HG03378 (cell line): ENCODE results near the gene GRXCR2.
"Not testable (repeated sequence)": the region's sequence is repeated elsewhere in the genome, so short reads cannot be mapped to it uniquely, and the experiment has no call there.

Source experiments
- ATAC-seq: cut with Tn5 transposase; IDR thresholded peaks from one replicate; pipeline ENCODE4 v1.9.1; 2021; ENCODE audit warnings: mild to moderate bottlenecking, moderate library complexity; ENCODE audit not compliant: unreplicated experiment

Gene GRXCR2

DNA sequence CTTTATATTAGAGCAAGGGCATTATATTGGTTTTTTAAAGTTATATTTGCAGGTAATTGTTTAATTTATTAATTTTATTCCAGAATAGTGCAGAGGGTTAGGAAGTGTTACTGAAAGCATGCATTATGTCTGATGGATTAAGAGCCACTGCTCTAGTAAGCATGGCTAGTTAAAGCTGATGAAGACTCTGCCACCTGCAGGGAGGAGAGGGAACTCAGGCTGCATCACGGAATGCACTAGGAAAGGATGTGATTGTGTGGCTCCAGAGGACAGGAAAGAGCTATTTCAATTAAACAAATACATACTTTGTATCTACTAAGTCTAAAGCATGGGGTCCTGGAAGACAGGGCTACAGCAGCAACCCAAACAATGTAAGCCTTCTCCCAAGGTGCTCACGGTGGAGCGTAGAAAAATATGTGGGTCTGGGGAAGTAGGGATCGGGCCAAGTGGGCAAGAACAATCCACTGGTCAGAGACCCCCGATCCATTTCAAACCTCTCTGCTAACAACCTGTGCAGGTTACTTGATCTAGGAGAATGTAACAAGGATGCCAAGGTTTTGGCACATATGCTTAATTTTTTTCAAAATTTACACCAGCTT lies 15.3 kb upstream of the GRXCR2 start:
- peak; percentile 51 for ATAC-seq

DNA sequence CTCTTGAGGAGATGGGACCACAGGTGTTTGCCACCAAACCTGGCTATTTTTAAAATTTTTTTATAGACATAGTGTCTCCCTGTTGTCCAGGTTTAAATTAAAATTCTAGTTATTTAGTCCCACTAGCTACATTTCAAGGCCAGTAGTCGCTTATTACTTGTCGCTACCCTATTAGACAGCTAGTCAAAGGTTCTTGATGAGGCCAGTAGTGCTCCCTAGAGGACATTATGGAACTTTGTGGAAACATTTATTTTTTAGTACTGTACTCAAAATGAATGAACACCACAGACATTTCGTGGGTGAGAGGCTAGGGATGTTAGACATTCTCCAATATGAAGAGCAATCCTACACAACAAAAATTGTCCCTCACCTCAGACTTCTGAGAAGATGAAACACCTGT lies 14.4 kb upstream of the GRXCR2 start:
- ATAC-seq, result no peak

DNA sequence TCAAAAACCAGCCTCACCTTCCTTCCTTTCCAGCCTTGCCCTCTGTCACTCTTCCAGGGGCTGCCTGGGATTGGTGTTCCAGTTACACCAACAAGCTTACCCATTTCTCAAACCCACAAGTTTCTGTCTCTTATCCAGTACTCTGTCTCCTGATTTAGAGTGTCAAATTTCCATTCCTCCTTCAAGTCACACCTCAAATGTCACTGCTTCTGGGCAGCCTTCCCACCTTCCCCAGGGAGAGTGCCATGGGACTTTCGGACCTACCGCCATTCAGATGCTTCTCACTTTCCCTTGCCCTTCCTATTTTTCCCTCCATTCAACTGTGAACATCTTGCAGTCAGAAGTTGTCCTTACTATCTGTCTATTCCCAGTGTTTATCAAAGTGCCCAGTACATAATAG lies 2.0 kb upstream of the GRXCR2 start:
- ATAC-seq, result no peak

DNA sequence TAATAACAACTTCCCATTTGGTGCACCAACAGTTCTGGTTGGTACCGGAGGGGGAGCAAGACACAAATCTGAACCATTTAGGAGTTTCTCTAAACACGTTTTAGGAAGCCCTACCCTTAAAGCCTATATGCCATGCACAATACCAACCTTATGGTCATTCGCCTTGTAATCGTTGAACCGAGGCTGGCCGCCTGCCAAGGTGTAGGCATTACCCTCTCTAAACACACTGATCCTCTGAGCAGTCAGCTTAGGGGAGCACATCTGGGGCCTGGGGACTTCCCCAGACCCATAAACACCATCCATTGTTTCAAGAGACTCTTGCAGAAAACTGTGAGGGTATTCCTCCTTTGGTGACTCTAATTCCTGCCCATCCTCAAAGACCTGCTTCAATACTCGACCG lies 328 bp downstream of the GRXCR2 start:
- ATAC-seq, result no peak

DNA sequence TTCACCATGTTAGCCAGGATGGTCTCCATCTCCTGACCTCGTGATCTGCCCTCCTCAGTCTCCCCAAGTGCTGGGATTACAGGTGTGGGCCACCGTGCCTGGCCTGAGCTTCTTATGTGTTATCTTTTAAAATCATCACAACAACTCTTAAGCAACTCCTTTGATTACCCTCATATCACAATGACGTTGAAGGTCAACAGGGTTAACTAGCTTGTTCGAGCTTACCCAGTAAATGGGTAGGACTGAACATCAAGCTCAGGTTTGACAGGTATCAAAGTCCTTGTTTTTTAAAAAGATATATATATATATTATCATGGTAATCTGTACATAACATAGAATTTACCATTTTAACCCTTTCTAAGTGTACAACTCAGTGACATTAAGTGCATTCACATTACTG lies 3.1 kb downstream of the GRXCR2 start:
- no peak for ATAC-seq

DNA sequence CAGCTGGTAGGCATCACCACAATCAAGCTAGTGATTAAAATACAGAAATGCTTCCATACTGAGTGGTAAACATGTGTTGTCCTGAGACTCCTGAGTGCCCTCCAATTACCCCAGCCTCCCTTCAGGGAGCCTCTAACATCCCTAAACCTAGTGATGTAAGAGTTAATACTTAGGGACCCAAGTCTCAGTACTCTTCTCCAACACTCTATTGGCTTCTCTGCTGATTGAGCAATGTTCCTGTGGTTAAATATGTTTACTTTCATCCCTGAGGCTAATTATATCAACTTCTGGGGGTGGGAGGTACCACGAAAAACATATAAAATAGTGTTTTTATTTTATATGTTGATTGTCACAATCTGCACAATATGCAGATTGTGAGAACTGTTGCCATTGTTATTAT lies 5.0 kb downstream of the GRXCR2 start:
- no peak for ATAC-seq

DNA sequence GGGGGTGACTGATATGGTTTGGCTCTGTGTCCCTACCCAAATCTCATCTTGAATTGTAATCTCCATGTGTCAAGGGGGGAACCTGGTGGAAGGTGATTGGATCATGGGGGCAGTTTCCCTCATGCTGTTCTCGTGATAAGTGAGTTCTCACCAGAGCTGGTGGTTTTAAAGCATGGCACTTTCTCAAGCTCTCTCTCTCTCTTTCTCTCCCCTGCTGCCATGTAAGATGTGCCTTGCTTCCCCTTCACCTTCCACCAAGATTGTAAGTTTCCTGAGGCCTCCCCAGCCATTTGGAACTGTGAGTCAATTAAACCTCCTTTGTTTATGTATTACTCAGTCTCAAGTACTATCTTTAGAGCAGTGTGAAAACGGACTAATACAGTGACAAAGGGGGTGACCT lies 8.4 kb downstream of the GRXCR2 start:
- not testable (repeated sequence) for ATAC-seq

GRCh38 chr5:145863003-145863402 lies 9.8 kb downstream of the GRXCR2 start:
- no peak for ATAC-seq

DNA sequence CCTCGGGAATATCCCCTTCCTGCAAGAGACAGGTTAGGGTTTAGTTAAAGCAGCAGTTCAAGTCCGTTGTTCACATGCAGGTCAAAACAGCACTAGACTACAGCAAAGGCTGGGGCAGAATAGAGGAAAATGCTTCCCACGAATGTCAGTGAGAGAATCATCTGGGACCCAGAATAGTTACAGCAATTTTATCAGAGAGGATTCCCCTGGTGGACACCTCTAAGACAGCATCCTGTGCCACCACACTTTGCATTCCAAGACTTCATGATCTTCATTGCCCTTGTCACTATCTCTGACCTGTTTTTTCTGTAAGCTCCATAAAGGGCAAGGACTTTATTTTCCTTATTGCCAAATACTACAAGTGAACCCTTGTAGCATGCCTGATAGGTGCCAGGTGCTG lies 12.9 kb downstream of the GRXCR2 start:
- ATAC-seq, result no peak

GRCh38 chr5:145859453-145859852 lies 13.4 kb downstream of the GRXCR2 start:
- ATAC-seq, result no peak

DNA sequence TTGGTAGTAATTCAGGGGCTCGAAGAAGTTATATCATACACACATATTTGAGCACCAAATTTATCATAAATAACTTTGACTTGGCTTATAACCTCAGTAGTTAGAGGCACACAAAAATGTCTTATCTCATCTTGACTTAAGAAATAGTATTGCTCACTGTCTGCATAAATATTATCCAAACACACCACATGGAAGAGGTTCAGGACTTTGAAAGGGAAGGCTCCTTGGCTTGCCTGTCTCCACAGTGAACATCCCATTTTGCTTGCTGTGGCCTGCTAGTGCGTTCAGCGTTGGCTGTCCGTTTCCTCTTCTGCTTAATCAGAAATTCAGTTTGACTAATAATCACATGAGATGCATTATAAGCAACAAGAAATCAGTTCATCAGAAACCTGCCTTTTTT lies 13.9 kb downstream of the GRXCR2 start:
- no peak for ATAC-seq

GRCh38 chr5:145856285-145856818 lies 16.5 kb downstream of the GRXCR2 start:
- no peak for ATAC-seq

DNA sequence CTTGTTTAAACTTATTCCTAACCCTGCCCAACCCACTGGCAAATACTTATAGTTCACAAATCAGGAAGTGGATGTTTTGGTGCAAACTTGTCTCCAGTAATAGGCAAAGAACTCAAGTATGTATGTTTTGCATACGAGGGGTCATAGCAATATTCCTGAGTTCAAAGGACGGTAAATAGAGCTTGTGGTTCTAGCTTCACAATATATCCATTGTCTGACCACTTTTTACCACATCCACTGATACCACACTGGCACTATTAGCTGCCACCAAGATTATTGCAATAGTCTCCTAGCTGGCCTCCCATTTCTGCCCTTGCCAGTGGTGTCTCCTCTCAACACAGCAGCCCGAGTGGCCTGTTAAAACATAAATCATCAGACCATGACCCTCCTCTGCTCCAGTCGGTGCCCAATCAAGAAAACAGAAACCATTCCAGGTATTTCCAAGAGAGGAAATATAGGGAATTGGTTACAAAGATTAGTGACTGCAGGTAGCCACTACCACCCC lies 17.0 kb downstream of the GRXCR2 start:
- ATAC-seq, result no peak

GRCh38 chr5:145854651-145855258 lies 18.1 kb downstream of the GRXCR2 start:
- no peak for ATAC-seq

GRCh38 chr5:145853781-145854376 lies 18.9 kb downstream of the GRXCR2 start:
- no peak for ATAC-seq

DNA sequence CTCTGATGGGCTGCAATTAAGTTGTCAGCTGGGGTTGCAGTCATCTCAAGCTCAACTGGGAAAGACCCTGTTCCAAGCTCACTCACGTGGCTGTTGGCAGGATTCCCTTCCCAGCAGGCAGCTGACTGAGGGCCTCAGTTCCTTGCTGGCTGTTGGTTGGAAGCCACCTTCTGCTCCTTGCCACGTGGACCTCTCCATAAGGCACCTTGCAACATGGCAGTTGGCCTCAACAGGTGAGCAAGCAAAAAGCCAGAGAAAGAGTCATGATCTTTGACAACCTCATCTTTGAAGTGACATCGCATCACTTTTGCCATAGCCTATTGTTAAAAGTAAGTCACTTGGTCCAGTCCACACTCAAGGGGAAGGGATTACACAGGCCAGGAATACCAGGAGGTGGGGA lies 19.8 kb downstream of the GRXCR2 start:
- ATAC-seq, result no peak

DNA sequence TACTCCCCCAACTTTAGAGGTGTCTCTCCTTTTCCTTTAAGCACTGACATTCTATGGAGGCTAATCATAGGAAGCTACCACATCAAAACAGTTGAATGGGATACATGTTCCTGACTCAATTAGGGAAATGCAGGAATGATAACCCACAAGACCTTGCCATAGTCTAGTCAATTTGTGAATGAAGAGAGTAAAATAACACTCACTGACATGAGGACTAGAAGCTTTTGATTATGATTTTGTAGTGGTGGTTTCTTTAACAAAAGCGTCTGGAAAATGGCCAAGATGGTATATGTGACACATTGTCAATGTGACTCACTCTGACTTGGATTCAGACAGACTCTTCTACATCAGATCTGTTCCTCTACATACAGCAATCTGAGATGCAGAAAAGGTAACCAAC lies 24.0 kb downstream of the GRXCR2 start:
- no peak for ATAC-seq

- no peak for ATAC-seq
These were observed 25.0 kb downstream of the GRXCR2 start for GRCh38 chr5:145847499-145848497.

- ATAC-seq, result no peak
These were observed 26.7 kb downstream of the GRXCR2 start for GRCh38 chr5:145846081-145846480.

DNA sequence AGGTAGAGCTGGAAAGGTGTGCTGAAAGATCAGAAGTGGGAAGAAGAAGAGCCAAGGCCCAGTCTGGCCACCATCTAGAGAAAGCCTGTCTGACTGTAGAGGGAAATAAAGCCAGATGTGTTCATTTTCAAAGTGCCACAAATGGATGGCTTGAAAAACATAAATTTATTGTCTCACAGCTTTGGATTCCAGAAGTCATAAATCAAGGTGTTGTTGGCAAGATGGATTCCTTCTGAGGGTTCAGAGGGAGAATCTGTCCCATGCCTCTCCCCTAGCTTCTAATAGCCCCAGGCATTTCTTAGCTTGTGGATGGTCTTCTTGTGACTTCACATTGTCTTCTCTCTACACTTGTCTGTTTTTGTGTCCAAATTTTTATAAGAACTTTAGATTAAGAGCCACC lies 31.5 kb downstream of the GRXCR2 start:
- no peak for ATAC-seq
